DND-41 (cell line): ENCODE data around the gene DNAH10.

ENCODE experiments used
- ATAC-seq: fragments of 200-7000 bp; cut with Tn5 transposase; 3 replicates; pipeline ENCODE4 v1.9.1; 2021; ENCODE audit warnings: low read depth; ENCODE audit not compliant: insufficient read depth
- DNase-seq: peaks from one replicate; pipeline ENCODE4 v3.0.0-alpha.2; 2020
- H2AFZ ChIP-seq: 2 replicates; pipeline ENCODE4 v1.6.0; 2012; ENCODE audit warnings: low read depth, low read length
- H3K27ac ChIP-seq: 2 replicates; pipeline ENCODE4 v1.5.1; 2012; ENCODE audit warnings: low read length, inconsistent platforms
- H3K27me3 ChIP-seq: fragments of 200-600 bp; sonication (generic); 2 replicates; pipeline ENCODE4 v1.6.0; 2012; ENCODE audit warnings: low read length, mild to moderate bottlenecking, inconsistent platforms; ENCODE audit not compliant: insufficient read depth, poor library complexity
- H3K36me3 ChIP-seq: 2 replicates; pipeline ENCODE4 v1.5.1; 2012; ENCODE audit warnings: low read length, inconsistent platforms; ENCODE audit not compliant: insufficient read depth
- H3K4me1 ChIP-seq: 2 replicates; pipeline ENCODE4 v1.5.1; 2012; ENCODE audit warnings: mild to moderate bottlenecking, low read length; ENCODE audit not compliant: insufficient read depth
- H3K4me2 ChIP-seq: 2 replicates; pipeline ENCODE4 v1.6.0; 2012; ENCODE audit warnings: mild to moderate bottlenecking, moderate library complexity, low read length, inconsistent platforms; ENCODE audit not compliant: insufficient read depth
- H3K4me3 ChIP-seq, 2 experiments: fragments of 200-600 bp in 1 of 2; shearing (Covaris generic) in 1 of 2; 2 replicates each; pipeline ENCODE4 v1.5.1; 2012 to 2016; ENCODE audit warnings: inconsistent platforms in 2 of 2, low read length in 2 of 2, mild to moderate bottlenecking in 2 of 2, low read depth in 1 of 2, moderate library complexity in 1 of 2
- H3K79me2 ChIP-seq: 2 replicates; pipeline ENCODE4 v1.6.0; 2012; ENCODE audit warnings: low read length, inconsistent platforms; ENCODE audit not compliant: insufficient read depth
- H3K9ac ChIP-seq: 2 replicates; pipeline ENCODE4 v1.6.0; 2012; ENCODE audit warnings: low read depth, mild to moderate bottlenecking, inconsistent platforms, low read length, moderate library complexity
- H3K9me3 ChIP-seq: 2 replicates; pipeline ENCODE4 v1.5.1; 2012; ENCODE audit warnings: low read length, moderate library complexity, mild to moderate bottlenecking, inconsistent platforms; ENCODE audit not compliant: insufficient read depth, severe bottlenecking
- H4K20me1 ChIP-seq: 2 replicates; pipeline ENCODE4 v1.6.0; 2012; ENCODE audit warnings: low read length; ENCODE audit not compliant: insufficient read depth
- EZH2 ChIP-seq: IDR thresholded peaks from 3 replicates; pipeline ENCODE4 v1.6.1; 2012; ENCODE audit warnings: borderline replicate concordance, low read depth, mild to moderate bottlenecking, moderate library complexity, low read length, inconsistent platforms; ENCODE audit not compliant: severe bottlenecking
- TF ChIP-seq, protein P1 (sequence below): IDR thresholded peaks from 2 replicates; pipeline ENCODE4 v1.5.1; 2012; ENCODE audit warnings: borderline replicate concordance, low read length, moderate library complexity, mild to moderate bottlenecking; ENCODE audit not compliant: poor library complexity, severe bottlenecking; ENCODE audit errors: extremely low read depth

DNAH10 gene

DNA sequence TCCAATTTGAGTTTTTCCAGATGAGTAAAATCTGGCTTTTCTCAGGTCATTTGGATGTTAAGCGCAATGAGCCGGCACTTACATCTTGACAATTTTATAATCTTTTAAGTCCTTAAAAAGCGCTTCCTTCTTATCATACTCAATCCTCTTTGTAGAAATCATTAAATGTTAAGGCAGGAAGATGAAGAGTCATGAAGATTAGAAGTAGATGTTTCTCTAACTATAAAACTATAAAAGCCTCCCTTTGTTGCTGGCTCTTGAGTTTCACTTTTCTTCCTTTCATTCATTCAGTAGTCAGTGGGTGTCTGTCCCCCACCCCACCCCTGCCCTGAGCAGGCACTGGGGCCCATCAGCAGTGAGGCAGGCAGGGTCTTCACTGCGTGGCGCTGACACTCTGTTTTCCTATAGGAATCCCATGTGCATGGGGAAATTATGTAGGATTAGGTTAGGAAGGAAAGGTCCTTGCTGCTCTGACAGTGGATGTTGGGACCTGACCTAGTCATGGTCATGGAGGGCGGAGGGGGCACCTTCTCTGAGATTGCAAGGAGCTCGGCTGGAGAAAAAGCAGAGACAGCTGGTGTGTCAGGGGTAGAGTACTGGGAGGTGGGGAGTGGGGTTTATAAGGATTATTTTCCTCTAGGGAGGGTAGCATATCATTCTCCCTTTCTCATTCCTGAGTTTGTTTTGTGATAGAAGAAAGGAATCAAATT lies 144.8 kb downstream of the DNAH10 start:
- Histone ChIP-seq H3K79me2 (no peaks in the 10 kb centered on the region), H3K9ac (no peak overlapping the region), H3K36me3 (no peaks in the 10 kb centered on the region), H4K20me1 (no peaks in the 10 kb centered on the region), H2AFZ (no peak overlapping the region), H3K4me1 (no peaks in the 10 kb centered on the region), H3K27me3 (no peaks in the 10 kb centered on the region), H3K4me3 (no peak overlapping the region), H3K4me2 (no peak overlapping the region), H3K9me3 (no peaks in the 10 kb centered on the region), H3K27ac (no peak overlapping the region)
- DNase-seq (no peak), ATAC-seq (no peak)
- TF ChIP-seq EZH2, result no peak
- TF ChIP-seq, protein P1, sequence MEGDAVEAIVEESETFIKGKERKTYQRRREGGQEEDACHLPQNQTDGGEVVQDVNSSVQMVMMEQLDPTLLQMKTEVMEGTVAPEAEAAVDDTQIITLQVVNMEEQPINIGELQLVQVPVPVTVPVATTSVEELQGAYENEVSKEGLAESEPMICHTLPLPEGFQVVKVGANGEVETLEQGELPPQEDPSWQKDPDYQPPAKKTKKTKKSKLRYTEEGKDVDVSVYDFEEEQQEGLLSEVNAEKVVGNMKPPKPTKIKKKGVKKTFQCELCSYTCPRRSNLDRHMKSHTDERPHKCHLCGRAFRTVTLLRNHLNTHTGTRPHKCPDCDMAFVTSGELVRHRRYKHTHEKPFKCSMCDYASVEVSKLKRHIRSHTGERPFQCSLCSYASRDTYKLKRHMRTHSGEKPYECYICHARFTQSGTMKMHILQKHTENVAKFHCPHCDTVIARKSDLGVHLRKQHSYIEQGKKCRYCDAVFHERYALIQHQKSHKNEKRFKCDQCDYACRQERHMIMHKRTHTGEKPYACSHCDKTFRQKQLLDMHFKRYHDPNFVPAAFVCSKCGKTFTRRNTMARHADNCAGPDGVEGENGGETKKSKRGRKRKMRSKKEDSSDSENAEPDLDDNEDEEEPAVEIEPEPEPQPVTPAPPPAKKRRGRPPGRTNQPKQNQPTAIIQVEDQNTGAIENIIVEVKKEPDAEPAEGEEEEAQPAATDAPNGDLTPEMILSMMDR, result no peak

DNA sequence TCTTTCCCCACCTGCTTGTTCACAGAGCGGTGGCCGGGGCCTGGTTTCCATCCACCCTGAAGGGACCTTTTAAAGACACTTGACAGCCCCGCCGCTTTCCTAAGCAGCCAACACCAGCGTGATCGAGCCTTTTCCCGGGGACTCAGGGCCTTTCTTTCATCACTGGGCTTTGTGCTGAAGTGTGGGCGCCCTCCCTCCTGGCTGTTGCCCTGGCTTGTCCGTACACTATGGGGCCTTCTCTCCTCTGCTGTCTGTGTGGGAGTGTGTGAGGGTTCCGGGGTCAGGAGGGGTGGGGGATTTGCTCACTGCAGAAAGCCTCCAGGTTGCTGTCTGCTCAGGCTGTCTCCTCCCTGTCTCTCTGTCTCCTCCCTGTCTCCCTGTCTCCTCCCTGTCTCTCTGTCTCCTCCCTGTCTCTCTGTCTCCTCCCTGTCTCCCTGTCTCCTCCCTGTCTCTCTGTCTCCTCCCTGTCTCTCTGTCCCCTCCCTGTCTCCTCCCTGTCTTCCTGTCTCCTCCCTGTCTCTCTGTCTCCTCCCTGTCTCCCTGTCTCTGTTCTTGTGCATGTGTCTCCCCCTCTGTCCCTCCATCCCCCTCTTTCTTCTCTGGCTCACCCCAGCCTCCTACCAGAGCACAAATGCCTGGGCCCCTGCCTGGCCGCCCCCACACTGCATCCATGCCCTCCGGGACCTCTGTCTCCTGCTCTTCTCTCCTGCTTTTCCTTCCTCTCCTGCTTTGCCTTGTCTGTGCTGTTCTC lies 145.8 kb downstream of the DNAH10 start:
- H3K27ac ChIP-seq, result no peak overlapping the region
- no peak overlapping the region for H3K4me3 ChIP-seq
- TF ChIP-seq, protein P1, result no peak
- no peak for TF ChIP-seq EZH2
- H3K27me3 ChIP-seq, result no peaks in the 10 kb centered on the region
- H3K4me1 ChIP-seq, result no peaks in the 10 kb centered on the region
- DNase-seq (no peak), ATAC-seq (no peak)
- H3K9me3 ChIP-seq, result no peaks in the 10 kb centered on the region
- H4K20me1 ChIP-seq, result no peaks in the 10 kb centered on the region
- no peak overlapping the region for H3K9ac ChIP-seq
- no peaks in the 10 kb centered on the region for H3K36me3 ChIP-seq
- no peaks in the 10 kb centered on the region for H3K79me2 ChIP-seq
- no peak overlapping the region for H3K4me2 ChIP-seq
- no peak overlapping the region for H2AFZ ChIP-seq

DNA sequence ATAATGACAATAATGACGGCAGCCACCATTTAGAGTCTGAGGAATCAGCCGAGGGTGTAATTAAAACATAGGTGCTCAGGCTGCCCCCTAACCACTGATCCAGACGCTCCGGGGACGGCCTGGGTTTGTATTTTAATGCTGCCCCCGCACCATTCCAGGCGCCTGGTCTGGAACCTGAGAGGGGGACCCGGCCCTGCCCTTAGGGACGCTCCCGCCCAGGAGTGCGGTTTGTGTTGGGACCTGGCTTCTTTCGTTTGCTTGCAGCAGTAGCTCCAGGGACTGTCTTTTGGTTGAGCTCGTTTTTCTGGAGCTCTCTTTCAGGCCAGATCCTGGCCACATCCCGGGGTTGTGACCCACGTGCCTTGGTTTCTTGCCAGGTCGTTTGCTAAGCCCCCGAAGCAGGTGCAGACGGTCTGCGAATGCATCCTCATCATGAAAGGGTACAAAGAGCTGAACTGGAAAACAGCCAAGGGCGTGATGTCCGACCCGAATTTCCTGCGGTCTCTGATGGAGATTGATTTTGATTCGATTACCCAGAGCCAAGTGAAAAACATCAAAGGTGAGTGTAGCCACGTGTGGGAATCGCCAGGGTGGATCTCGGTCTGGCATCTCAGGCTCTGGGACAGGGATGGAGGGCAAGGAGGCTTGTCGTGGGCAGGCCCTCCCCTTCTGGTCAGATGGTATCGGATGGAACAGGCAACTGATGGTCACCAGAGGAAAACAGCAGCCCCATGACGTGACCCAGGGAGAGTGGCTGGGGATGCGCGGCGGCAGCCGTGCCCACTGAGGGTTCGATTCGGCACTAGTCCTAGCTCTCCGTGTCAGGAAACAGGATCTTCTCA lies 147.0 kb downstream of the DNAH10 start:
- Histone ChIP-seq H3K27ac (no peak overlapping the region), H3K9ac (no peak overlapping the region), H3K4me1 (no peaks in the 10 kb centered on the region), H3K4me3 (no peak overlapping the region), H2AFZ (no peak overlapping the region), H3K36me3 (no peaks in the 10 kb centered on the region), H3K4me2 (no peak overlapping the region), H3K27me3 (no peaks in the 10 kb centered on the region), H3K79me2 (no peaks in the 10 kb centered on the region), H3K9me3 (no peaks in the 10 kb centered on the region), H4K20me1 (no peaks in the 10 kb centered on the region)
- TF ChIP-seq, protein P1, result no peak
- no peak for TF ChIP-seq EZH2
- DNase-seq (no peak), ATAC-seq (no peak)
